Left cardiac atrium (tissue), 4 donors: Measurements from ENCODE around the gene MRPS26. TPM values are rescaled to one million over a fixed set of nuclear protein-coding genes. Genes with fewer than 3 reads are reported as not detected.

Experiments used
- ATAC-seq, 2 donors: fragments of 200-7000 bp; cut with Tn5 transposase; one replicate each; pipeline ENCODE4 v1.9.1; 2020; ENCODE audit warnings: mild to moderate bottlenecking in 2 of 2, moderate library complexity in 2 of 2
- DNase-seq: peaks from one replicate; pipeline ENCODE4 v3.0.0-alpha.2; 2020
- intact Hi-C, 2 donors: fragments of 100-400 bp; cut with DNase I; formaldehyde crosslinking; loops; one replicate each; pipeline versions ENCODE4 v1.14.1 to v1.15.1; 2022 to 2023
- total RNA-seq, 2 donors: library from RNA; stranded (reverse); fragmentation: NEBNext Ultra II Directional; extraction: Animal tissue kit (Norgen Biotek cat#: 25700); gene quantifications; one replicate each; pipeline ENCODE4 v1.2.1, GENCODE V29; 2021
- donor health status: DM: no; HTN: yes; CAD: no.
- donor health status: DM: no; HTN: yes; CAD: no; lungs with severe emphysema.
- donor health status: DM: yes; HTN: yes; CAD: no.
- donor health status: Dilated cardiomyopathy.

Gene MRPS26
- total RNA-seq, 2 donors from 2014 or later = 42.7 to 42.8 TPM

GRCh38 chr20:3092611-3093379 is 46.9 kb downstream of the MRPS26 start:
- DNase-seq = peak; percentile 41
- peak; percentile 53 to 68 for ATAC-seq
- intact Hi-C loops = no loop called here

- DNase-seq (no peak), ATAC-seq (no peak)
- intact Hi-C loops = no loop called here
These were observed 48.1 kb downstream of the MRPS26 start for GRCh38 chr20:3093861-3094361.

GRCh38 chr20:3094848-3095629 is 49.2 kb downstream of the MRPS26 start:
- DNase-seq (no peak), ATAC-seq (no peak)
- intact Hi-C loops = no loop called here

Other genes with a start within 250 kb of the MRPS26 start
- gene CPXM1, start 245.4 kb upstream of the MRPS26 start, total RNA-seq = 1 to 10 TPM; 4.3 to 8.7 TPM
- not detected for gene C20orf141, start 231.1 kb upstream of the MRPS26 start, total RNA-seq
- gene TMEM239, start 229.7 kb upstream of the MRPS26 start, total RNA-seq = not detected
- gene PCED1A, start 205.4 kb upstream of the MRPS26 start, total RNA-seq = 10 to 100 TPM; 13.0 to 18.0 TPM
- 10 to 100 TPM; 22.1 to 24.4 TPM for gene VPS16, start 205.3 kb upstream of the MRPS26 start, total RNA-seq
- 10 to 100 TPM; 35.4 to 38.6 TPM for gene PTPRA, start 172.6 kb upstream of the MRPS26 start, total RNA-seq
- not detected for gene GNRH2, start 2.4 kb upstream of the MRPS26 start, total RNA-seq
- under 1 TPM; 0.65 to 0.92 TPM for gene OXT, start 25.6 kb downstream of the MRPS26 start, total RNA-seq
- gene AVP, start 38.7 kb downstream of the MRPS26 start, total RNA-seq = not detected
- 10 to 100 TPM; 18.2 to 22.5 TPM for gene FASTKD5, start 113.8 kb downstream of the MRPS26 start, total RNA-seq
- 1 to 10 TPM; 3.2 to 4.0 TPM for gene UBOX5, start 113.8 kb downstream of the MRPS26 start, total RNA-seq
- gene LZTS3, start 127.5 kb downstream of the MRPS26 start, total RNA-seq = 10 to 100 TPM; 12.0 to 13.2 TPM
- gene DDRGK1, start 158.6 kb downstream of the MRPS26 start, total RNA-seq = 10 to 100 TPM; 39.3 to 44.8 TPM
- gene ITPA, start 163.4 kb downstream of the MRPS26 start, total RNA-seq = 10 to 100 TPM; 18.7 to 25.7 TPM
- under 1 TPM; 0.52 to 0.68 TPM for gene SLC4A11, start 193.1 kb downstream of the MRPS26 start, total RNA-seq